HFF-Myc (cell line): Measurements from ENCODE around the gene NDFIP2.

ENCODE experiments used
- DNase-seq: peaks from one replicate; pipeline ENCODE4 v3.0.0-alpha.2; 2011; ENCODE audit warnings: low read depth; ENCODE audit errors: extremely low read depth
- H3K4me3 ChIP-seq: replicated peaks from 2 replicates; pipeline ENCODE4 v1.5.1; 2011; ENCODE audit warnings: low read depth, mild to moderate bottlenecking, control low read depth, low read length
- TF ChIP-seq, protein P1 (sequence below): IDR thresholded peaks from 2 replicates; pipeline ENCODE4 v1.5.1; 2012; ENCODE audit warnings: mild to moderate bottlenecking, low read depth, low read length, control low read depth; ENCODE audit errors: missing control alignments

The NDFIP2 gene

DNA sequence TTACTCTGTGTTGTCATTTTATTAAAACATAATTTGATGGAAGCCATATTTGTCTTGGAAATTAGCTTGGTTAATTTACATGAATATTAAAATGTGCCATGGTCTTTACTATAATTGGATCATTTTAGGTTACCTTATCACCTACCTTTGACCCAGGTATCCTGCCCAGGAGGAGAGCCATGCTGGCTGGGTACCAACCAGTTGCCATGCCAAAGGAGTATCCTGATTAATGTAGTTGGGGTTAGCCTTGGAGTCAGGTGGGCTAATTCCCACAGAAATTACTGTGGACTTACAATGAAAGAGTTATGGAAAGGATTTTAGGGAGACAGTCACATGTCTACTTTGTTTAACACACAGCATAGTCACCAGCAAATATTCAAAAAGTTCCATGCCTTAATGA, 32.0 kb downstream of the NDFIP2 start:
- no peak for DNase-seq
- TF ChIP-seq, protein P1, sequence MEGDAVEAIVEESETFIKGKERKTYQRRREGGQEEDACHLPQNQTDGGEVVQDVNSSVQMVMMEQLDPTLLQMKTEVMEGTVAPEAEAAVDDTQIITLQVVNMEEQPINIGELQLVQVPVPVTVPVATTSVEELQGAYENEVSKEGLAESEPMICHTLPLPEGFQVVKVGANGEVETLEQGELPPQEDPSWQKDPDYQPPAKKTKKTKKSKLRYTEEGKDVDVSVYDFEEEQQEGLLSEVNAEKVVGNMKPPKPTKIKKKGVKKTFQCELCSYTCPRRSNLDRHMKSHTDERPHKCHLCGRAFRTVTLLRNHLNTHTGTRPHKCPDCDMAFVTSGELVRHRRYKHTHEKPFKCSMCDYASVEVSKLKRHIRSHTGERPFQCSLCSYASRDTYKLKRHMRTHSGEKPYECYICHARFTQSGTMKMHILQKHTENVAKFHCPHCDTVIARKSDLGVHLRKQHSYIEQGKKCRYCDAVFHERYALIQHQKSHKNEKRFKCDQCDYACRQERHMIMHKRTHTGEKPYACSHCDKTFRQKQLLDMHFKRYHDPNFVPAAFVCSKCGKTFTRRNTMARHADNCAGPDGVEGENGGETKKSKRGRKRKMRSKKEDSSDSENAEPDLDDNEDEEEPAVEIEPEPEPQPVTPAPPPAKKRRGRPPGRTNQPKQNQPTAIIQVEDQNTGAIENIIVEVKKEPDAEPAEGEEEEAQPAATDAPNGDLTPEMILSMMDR, result no peak
- H3K4me3 ChIP-seq, result no peak overlapping the region

DNA sequence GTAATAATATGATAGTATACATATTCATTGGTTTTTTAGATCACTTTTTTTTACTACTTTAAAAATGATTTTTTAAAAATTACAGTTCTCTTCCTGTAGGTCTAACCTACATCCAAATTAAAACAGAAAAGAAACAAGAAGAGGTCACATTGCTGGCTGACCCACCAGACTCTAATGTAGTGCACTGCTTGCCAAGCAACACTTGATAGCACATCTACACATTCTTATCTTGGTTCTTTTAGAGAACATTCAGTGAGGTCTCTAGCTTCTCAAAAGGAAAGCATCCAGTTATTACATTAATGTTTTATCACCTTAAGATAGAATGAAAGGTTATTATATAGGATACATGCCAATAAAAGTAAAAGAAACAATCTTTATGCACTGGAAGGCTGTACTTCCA, 35.6 kb downstream of the NDFIP2 start:
- no peak for DNase-seq
- no peak overlapping the region for H3K4me3 ChIP-seq
- TF ChIP-seq, protein P1, result no peak

DNA sequence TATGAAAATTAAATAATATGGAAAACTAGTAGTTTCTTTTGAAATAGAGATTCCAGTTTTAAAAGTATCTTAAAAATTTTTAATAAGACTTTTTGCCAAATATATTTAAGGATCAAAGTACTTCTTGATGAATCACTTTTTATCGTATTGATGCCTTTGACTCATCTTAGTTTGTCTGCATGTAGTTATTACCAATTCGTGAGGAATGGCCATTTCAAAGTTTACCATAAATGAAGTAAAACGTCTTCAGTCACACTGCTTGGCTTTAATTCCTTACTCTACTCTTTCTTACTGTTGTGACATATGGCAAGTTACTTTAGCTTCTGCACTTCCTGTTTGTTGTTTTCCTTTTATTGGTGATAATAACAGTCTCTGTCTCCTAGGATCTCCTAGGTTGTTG, 38.3 kb downstream of the NDFIP2 start:
- no peak overlapping the region for H3K4me3 ChIP-seq
- TF ChIP-seq, protein P1, result no peak
- no peak for DNase-seq

DNA sequence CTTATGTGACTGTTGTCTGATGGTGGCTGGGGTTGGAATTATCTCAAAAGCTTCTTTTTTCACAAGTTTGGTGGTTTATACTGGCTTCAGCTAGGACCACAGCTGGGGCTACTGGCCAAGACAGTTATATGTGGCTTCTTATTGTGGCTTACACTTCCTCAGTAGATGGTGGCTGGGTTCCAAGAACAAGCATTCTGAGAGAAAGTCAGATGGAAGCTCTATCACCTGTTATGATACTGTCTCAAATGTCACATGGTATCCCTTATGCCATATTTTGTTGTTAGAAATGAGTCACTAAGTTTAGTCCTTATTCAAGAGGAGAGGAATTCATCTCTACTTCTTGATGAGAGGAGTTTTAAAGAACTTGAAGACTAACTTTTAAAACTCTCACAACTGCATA, 41.6 kb downstream of the NDFIP2 start:
- TF ChIP-seq, protein P1, result no peak
- DNase-seq, result peak; percentile 29
- no peak overlapping the region for H3K4me3 ChIP-seq

DNA sequence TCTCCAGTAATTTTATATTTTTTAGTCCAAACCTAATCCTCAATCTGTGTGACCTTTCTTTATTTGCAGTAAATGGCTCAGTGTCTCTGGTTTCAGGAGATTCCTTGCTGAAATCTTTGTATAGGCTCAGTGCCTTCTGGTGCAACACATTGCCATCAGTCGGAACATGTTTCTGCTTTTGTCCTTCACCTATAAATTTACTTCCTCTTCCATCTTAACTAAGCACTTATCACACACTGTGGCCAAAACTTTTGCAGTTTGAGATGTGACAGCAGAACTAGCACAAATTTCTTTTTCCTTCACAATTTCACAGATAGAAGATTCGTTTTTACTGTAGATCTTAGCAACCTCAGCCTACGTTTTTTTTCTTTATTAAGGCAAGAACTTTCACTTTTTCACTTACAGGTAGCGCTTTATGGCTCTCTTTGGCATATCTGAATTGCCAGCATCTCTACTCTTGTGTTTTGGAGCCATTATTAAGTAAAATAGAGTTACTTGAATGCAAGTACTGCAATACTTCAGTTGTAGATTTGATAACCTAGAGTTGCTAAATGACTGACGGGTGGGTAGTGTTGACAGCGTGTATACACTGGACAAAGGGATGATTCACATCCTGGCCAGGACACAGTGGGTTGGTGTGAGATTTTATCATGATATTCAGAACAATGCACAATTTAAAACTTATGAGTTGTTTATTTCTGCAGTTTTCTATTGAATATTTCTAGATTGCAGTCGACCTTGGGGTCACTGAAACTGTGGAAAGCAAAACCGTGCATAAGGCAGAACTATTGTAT, 44.3 kb downstream of the NDFIP2 start:
- TF ChIP-seq, protein P1, result no peak
- no peak overlapping the region for H3K4me3 ChIP-seq
- DNase-seq, result no peak

DNA sequence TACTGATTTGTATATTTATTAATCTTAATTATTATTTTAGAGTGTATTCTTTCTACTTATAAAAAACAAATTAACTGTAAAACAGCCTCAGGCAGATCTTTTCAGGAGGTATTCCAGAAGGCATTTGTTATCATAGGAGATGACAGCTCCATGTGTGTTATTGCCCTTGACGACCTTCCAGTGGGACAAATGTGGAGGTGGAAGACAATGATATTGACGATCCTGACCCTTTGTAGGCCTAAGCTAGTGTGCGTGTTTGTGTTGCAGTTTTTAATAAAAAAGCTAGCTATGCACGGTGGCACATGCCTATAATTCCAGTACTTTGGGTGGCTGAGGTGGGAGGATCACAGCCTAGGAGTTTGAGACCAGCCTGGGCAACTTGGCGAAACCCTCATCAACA, 46.7 kb downstream of the NDFIP2 start:
- H3K4me3 ChIP-seq, result no peak overlapping the region
- TF ChIP-seq, protein P1, result no peak
- no peak for DNase-seq

DNA sequence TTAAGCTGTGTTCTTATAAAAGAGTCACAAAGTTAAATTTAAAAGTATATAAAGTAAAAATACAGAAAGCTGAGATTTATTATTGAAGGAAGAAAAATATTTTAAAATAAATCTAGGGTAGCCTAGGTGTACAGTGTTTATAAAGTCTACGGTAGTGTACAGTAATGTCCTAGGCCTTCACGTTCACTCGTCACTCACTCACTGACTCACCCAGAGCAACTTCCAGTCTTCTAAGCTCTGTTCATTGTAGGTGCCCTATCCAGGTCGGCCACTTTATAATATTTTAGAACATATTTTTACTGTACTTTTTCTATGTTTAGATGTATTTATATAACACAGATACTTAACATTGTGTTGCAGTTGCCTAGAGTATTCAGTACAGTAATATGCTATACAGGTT, 47.4 kb downstream of the NDFIP2 start:
- H3K4me3 ChIP-seq, result no peak overlapping the region
- no peak for DNase-seq
- TF ChIP-seq, protein P1, result no peak
